GM12865 (cell line): ENCODE data around the gene APOBEC3F.

Source experiments
- DNase-seq: peaks from one replicate; pipeline ENCODE4 v3.0.0; 2010; ENCODE audit warnings: low read depth
- H3K4me3 ChIP-seq: 2 replicates; pipeline ENCODE4 v1.5.1; 2011; ENCODE audit warnings: mild to moderate bottlenecking, low read depth, low read length, control low read depth
- TF ChIP-seq, protein P1 (sequence below): IDR thresholded peaks from 2 replicates; pipeline ENCODE4 v1.5.1; 2011; ENCODE audit warnings: low read length, control low read depth, low read depth, inconsistent platforms; ENCODE audit not compliant: insufficient read depth; ENCODE audit errors: missing control alignments

APOBEC3F gene

DNA sequence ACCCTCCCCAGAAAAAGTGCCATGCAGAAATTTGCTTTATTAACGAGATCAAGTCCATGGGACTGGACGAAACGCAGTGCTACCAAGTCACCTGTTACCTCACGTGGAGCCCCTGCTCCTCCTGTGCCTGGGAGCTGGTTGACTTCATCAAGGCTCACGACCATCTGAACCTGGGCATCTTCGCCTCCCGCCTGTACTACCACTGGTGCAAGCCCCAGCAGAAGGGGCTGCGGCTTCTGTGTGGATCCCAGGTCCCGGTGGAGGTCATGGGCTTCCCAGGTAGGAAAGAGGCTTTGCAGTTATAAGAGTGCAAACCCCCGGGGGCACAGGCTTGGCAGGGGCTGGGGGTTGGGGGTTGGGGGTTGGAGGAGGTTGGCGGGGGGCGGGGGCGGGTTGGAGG, 60.6 kb downstream of the APOBEC3F start:
- TF ChIP-seq, protein P1, sequence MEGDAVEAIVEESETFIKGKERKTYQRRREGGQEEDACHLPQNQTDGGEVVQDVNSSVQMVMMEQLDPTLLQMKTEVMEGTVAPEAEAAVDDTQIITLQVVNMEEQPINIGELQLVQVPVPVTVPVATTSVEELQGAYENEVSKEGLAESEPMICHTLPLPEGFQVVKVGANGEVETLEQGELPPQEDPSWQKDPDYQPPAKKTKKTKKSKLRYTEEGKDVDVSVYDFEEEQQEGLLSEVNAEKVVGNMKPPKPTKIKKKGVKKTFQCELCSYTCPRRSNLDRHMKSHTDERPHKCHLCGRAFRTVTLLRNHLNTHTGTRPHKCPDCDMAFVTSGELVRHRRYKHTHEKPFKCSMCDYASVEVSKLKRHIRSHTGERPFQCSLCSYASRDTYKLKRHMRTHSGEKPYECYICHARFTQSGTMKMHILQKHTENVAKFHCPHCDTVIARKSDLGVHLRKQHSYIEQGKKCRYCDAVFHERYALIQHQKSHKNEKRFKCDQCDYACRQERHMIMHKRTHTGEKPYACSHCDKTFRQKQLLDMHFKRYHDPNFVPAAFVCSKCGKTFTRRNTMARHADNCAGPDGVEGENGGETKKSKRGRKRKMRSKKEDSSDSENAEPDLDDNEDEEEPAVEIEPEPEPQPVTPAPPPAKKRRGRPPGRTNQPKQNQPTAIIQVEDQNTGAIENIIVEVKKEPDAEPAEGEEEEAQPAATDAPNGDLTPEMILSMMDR: no peak
- no peak overlapping the region for H3K4me3 ChIP-seq
- no peak for DNase-seq

DNA sequence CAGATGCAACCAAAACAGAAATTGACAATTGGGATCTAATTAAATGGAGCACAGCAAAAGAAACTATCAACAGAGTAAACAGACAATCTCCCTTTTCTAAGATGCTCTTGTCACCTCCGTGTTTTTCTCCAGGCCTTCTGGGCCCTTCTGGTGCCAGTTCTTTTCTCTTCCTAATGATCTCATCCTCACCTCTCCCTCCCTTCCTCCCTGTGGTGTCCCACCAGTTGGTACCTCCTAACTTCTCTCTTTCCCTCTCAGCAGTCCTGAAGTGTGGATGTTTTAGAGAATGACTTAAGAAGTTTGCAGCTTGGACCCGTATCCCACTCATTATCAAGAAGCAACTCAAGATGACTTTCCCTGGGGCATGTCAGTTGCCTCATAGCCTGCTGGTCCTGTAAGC, 62.8 kb downstream of the APOBEC3F start:
- TF ChIP-seq, protein P1: no peak
- DNase-seq: no peak
- no peak overlapping the region for H3K4me3 ChIP-seq
